MM.1S (cell line): ENCODE data around the gene RPN2.

Source experiments
- DNase-seq: peaks from one replicate; pipeline ENCODE4 v3.0.0-alpha.2; 2015
- H2AFZ ChIP-seq: fragments of 300-600 bp; sonication (generic); 2 replicates; pipeline ENCODE4 v1.6.0; 2016; ENCODE audit warnings: antibody characterized with exemption, low read length
- H3F3A ChIP-seq: fragments of 300-600 bp; sonication (generic); 2 replicates; pipeline ENCODE4 v1.6.1; 2016; ENCODE audit warnings: mild to moderate bottlenecking, antibody characterized with exemption, low read length, moderate library complexity, mixed read lengths; ENCODE audit not compliant: insufficient read depth
- H3K27ac ChIP-seq: fragments of 300-600 bp; sonication (generic); 2 replicates; pipeline ENCODE4 v1.5.1; 2016; ENCODE audit warnings: mild to moderate bottlenecking, low read length
- H3K27me3 ChIP-seq: fragments of 300-600 bp; sonication (generic); replicated peaks from 2 replicates; pipeline ENCODE4 v1.6.0; 2016; ENCODE audit warnings: low read length; ENCODE audit not compliant: insufficient read depth
- H3K36me3 ChIP-seq: fragments of 300-600 bp; sonication (generic); replicated peaks from 2 replicates; pipeline ENCODE4 v1.6.1; 2016; ENCODE audit warnings: mild to moderate bottlenecking, low read length, mixed read lengths; ENCODE audit not compliant: insufficient read depth
- H3K4me1 ChIP-seq: fragments of 300-600 bp; sonication (generic); 2 replicates; pipeline ENCODE4 v1.6.1; 2016; ENCODE audit warnings: low read length, mixed read lengths
- H3K4me2 ChIP-seq: fragments of 300-600 bp; sonication (generic); 2 replicates; pipeline ENCODE4 v1.6.0; 2016; ENCODE audit warnings: low read depth, low read length
- H3K4me3 ChIP-seq: fragments of 300-600 bp; sonication (generic); 2 replicates; pipeline ENCODE4 v1.5.1; 2016; ENCODE audit warnings: low read length, mixed read lengths
- H3K79me2 ChIP-seq: fragments of 300-600 bp; sonication (generic); 2 replicates; pipeline ENCODE4 v1.6.1; 2016; ENCODE audit warnings: mixed run types, low read length, mixed read lengths
- H3K9ac ChIP-seq: fragments of 300-600 bp; sonication (generic); 2 replicates; pipeline ENCODE4 v1.6.1; 2016; ENCODE audit warnings: low read length, mixed read lengths
- H3K9me2 ChIP-seq: fragments of 300-600 bp; sonication (generic); replicated peaks from 2 replicates; pipeline ENCODE4 v1.6.1; 2016; ENCODE audit warnings: mild to moderate bottlenecking, low read length, mixed read lengths; ENCODE audit not compliant: insufficient read depth
- H3K9me3 ChIP-seq: fragments of 300-600 bp; sonication (generic); replicated peaks from 2 replicates; pipeline ENCODE4 v1.6.1; 2016; ENCODE audit warnings: mild to moderate bottlenecking, low read length, mixed read lengths; ENCODE audit not compliant: insufficient read depth
- H4K20me1 ChIP-seq: fragments of 300-600 bp; sonication (generic); 2 replicates; pipeline ENCODE4 v1.6.1; 2016; ENCODE audit warnings: mild to moderate bottlenecking, low read length, moderate library complexity, mixed read lengths; ENCODE audit not compliant: insufficient read depth
- EZH2 ChIP-seq: fragments of 300-600 bp; sonication (generic); optimal IDR thresholded peaks from 2 replicates; pipeline ENCODE3; 2017; ENCODE audit warnings: low read depth, mild to moderate bottlenecking, antibody characterized with exemption, low read length, mixed read lengths
- EZH2phosphoT487 ChIP-seq: fragments of 300-600 bp; sonication (generic); IDR thresholded peaks from 2 replicates; pipeline ENCODE4 v1.6.1; 2018; ENCODE audit warnings: antibody characterized with exemption, low read length
- TF ChIP-seq, protein P1 (sequence below): fragments of 300-600 bp; sonication (generic); IDR thresholded peaks from 2 replicates; pipeline ENCODE4 v1.5.1; 2016; ENCODE audit warnings: antibody characterized with exemption, low read length, mixed read lengths

RPN2 gene

DNA sequence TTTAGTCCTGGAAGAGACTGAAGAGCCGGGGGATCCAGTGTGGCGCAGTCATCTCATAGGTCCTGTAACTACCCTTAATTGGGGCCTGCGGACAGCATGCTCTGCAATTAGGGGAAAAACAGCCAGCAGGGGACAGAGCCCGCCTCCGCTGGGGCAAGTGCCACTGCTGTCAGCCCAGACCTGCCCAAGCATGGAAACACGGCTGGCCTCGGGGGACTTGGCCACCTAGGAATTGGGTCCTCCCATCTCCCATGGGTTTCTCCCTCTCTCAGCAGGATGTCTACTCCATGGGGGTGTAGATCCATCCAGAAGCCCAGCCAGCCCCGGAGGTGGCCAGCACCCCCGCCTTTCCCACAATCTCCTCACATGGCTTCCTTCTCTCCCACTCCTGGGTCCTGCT, 78.9 kb downstream of the RPN2 start:
- no peak overlapping the region for H3K4me2 ChIP-seq
- H3K4me3 ChIP-seq, result no peak overlapping the region
- no peaks in the 10 kb centered on the region for H3K9me3 ChIP-seq
- no peaks in the 10 kb centered on the region for H3K79me2 ChIP-seq
- no peaks in the 10 kb centered on the region for H3K9me2 ChIP-seq
- no peaks in the 10 kb centered on the region for H3F3A ChIP-seq
- H3K27me3 ChIP-seq, result 0 out of 2 replicates have a peak, but pooled peaks cover 8% of the 10 kb centered on the region
- DNase-seq, result no peak
- H3K36me3 ChIP-seq, result no peaks in the 10 kb centered on the region
- H2AFZ ChIP-seq, result no peak overlapping the region
- no peaks in the 10 kb centered on the region for H4K20me1 ChIP-seq
- TF ChIP-seq EZH2phosphoT487 (no peak), EZH2 (no peak)
- TF ChIP-seq, protein P1, sequence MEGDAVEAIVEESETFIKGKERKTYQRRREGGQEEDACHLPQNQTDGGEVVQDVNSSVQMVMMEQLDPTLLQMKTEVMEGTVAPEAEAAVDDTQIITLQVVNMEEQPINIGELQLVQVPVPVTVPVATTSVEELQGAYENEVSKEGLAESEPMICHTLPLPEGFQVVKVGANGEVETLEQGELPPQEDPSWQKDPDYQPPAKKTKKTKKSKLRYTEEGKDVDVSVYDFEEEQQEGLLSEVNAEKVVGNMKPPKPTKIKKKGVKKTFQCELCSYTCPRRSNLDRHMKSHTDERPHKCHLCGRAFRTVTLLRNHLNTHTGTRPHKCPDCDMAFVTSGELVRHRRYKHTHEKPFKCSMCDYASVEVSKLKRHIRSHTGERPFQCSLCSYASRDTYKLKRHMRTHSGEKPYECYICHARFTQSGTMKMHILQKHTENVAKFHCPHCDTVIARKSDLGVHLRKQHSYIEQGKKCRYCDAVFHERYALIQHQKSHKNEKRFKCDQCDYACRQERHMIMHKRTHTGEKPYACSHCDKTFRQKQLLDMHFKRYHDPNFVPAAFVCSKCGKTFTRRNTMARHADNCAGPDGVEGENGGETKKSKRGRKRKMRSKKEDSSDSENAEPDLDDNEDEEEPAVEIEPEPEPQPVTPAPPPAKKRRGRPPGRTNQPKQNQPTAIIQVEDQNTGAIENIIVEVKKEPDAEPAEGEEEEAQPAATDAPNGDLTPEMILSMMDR, result no peak
- no peak overlapping the region for H3K27ac ChIP-seq
- no peak overlapping the region for H3K9ac ChIP-seq
- no peaks in the 10 kb centered on the region for H3K4me1 ChIP-seq

DNA sequence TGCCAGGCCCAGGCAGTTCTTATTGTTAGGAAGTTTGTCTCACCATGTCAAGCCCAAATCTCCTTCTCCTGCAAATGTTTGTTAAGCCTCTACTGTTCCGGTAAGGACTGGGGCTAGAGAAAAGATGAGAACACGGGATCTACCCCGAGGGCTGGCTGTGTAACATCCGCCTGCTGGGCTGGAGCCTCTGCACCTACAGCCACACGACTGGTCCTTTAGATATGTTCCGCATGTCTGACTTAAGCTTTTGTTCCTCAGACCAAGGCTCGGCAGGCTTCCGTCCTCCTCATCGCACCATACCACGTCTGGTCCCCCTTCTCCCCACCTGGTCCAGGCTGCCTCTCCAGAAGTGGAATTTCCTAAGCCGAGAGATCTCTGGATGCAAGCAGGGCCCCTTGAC, 79.9 kb downstream of the RPN2 start:
- H2AFZ ChIP-seq, result no peak overlapping the region
- no peaks in the 10 kb centered on the region for H3K9me2 ChIP-seq
- no peaks in the 10 kb centered on the region for H3K4me1 ChIP-seq
- no peak overlapping the region for H3K4me3 ChIP-seq
- no peak for TF ChIP-seq EZH2
- TF ChIP-seq EZH2phosphoT487, result no peak
- TF ChIP-seq, protein P1, result no peak
- no peak overlapping the region for H3K9ac ChIP-seq
- no peak overlapping the region for H3K4me2 ChIP-seq
- H3K79me2 ChIP-seq, result no peaks in the 10 kb centered on the region
- no peaks in the 10 kb centered on the region for H3F3A ChIP-seq
- H3K27me3 ChIP-seq, result 0 out of 2 replicates have a peak, but pooled peaks cover 8% of the 10 kb centered on the region
- H3K9me3 ChIP-seq, result no peaks in the 10 kb centered on the region
- no peaks in the 10 kb centered on the region for H3K36me3 ChIP-seq
- no peak for DNase-seq
- H3K27ac ChIP-seq, result no peak overlapping the region
- no peaks in the 10 kb centered on the region for H4K20me1 ChIP-seq

DNA sequence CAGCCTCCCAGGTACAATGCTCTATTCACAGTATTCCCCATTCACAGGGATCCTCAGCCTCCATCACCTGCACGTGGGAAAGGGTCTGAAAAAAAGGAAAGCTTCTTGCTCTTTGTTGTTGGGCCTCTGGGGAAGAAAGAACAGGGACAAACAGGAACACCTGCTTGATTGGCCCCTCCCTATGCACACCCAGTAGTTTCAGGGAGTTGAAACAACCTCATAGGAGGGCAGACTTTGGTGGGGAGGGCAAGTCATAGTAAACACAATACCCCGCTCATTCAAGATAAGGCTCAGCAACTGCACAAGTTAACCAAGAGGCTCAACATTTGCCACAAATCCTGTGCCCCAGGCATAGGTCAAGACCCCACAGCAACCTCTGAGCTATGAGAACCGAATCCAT, 80.7 kb downstream of the RPN2 start:
- no peak overlapping the region for H3K4me3 ChIP-seq
- H3K4me1 ChIP-seq, result no peaks in the 10 kb centered on the region
- H4K20me1 ChIP-seq, result no peaks in the 10 kb centered on the region
- H3K36me3 ChIP-seq, result no peaks in the 10 kb centered on the region
- no peaks in the 10 kb centered on the region for H3K9me3 ChIP-seq
- H3K27me3 ChIP-seq, result 0 out of 2 replicates have a peak, but pooled peaks cover 8% of the 10 kb centered on the region
- H3F3A ChIP-seq, result no peaks in the 10 kb centered on the region
- H3K79me2 ChIP-seq, result no peaks in the 10 kb centered on the region
- no peak overlapping the region for H3K4me2 ChIP-seq
- H3K9ac ChIP-seq, result no peak overlapping the region
- H3K9me2 ChIP-seq, result no peaks in the 10 kb centered on the region
- DNase-seq, result no peak
- TF ChIP-seq EZH2phosphoT487, result no peak
- TF ChIP-seq, protein P1, result no peak
- TF ChIP-seq EZH2, result no peak
- no peak overlapping the region for H2AFZ ChIP-seq
- no peak overlapping the region for H3K27ac ChIP-seq
